Stimulated activated naive CD8-positive, alpha-beta T cell treated with anti-CD3 and anti-CD28 coated beads, Interleukin-15, amount 100 ng/mL, for 72 hours (primary cell): ENCODE results near the gene OSR1.
"Not testable (repeated sequence)": the region's sequence is repeated elsewhere in the genome, so short reads cannot be mapped to it uniquely, and the experiment has no call there.

Experiments
- ATAC-seq: fragments of 150-1000 bp; cut with Tn5 transposase; 2 replicates; pipeline ENCODE4 v1.10.0; 2021; ENCODE audit warnings: mild to moderate bottlenecking, moderate library complexity
- DNase-seq, 2 donors: peaks; one replicate each; pipeline ENCODE4 v3.0.0; 2021 to 2022
- H3K27ac Mint-ChIP-seq, 2 donors: one replicate each; pipeline ENCODE4 v1.8.0; 2022; ENCODE audit warnings: mild to moderate bottlenecking in 2 of 2, mixed read lengths in 2 of 2, moderate library complexity in 2 of 2
- H3K27me3 Mint-ChIP-seq: one replicate; pipeline ENCODE4 v1.8.0; 2022; ENCODE audit warnings: mixed read lengths
- H3K4me1 Mint-ChIP-seq: one replicate; pipeline ENCODE4 v1.8.0; 2022; ENCODE audit warnings: mild to moderate bottlenecking, mixed read lengths
- H3K4me3 Mint-ChIP-seq, 2 donors: one replicate each; pipeline ENCODE4 v1.8.0; 2022; ENCODE audit warnings: mild to moderate bottlenecking in 2 of 2, mixed read lengths in 2 of 2, moderate library complexity in 1 of 2
- H3K9me3 Mint-ChIP-seq, 2 donors: one replicate each; pipeline ENCODE4 v1.8.0; 2022; ENCODE audit warnings: mixed read lengths in 2 of 2

Gene OSR1

GRCh38 chr2:19358242-19359020 is at the start of gene OSR1:
OSR1 (minus strand) TSS chr2:19358623; CDS start chr2:19353805, 4,818 bp downstream.
- Mint-ChIP-seq H3K27me3 (peaks cover 100% of the 10 kb centered on the region), H3K4me1 (peaks cover 67% of the 10 kb centered on the region), H3K27ac (no peak within 1 kb of the TSS), H3K4me3 (peak within 1 kb of the TSS; percentile 66 to 78), H3K9me3 (no peaks in the 10 kb centered on the region)
- ATAC-seq (peak; percentile 24), DNase-seq (peak in 1 of 2 donors; percentile 32)

- no peak overlapping the region for H3K27ac Mint-ChIP-seq
- no peak overlapping the region for H3K4me3 Mint-ChIP-seq
- ATAC-seq, result no peak
These were observed 45.4 kb upstream of the OSR1 start for GRCh38 chr2:19403785-19404184.

DNA sequence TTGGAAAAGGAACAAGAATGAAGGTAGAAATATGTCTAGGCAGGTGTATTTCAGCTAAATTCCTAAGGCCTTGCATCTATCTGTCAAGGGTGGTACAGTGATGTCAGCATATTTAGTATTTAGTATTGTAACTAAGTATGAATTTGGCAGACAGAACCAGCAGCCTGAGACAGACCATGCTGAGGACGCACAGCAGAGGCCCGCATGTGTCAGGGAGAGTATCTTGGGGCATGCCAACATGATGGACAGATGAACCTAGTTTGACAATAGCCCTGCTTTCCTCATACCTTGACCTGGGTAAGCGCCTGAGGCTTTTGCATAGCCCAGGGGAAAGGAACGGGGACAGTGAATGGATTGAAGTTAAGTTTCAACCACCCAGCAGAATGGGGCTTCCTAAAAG is 33.8 kb upstream of the OSR1 start:
- Mint-ChIP-seq H3K27me3 (peaks cover 42% of the 10 kb centered on the region), H3K4me1 (no peaks in the 10 kb centered on the region), H3K9me3 (peaks cover 0 to 7% of the 10 kb centered on the region in 2 donors), H3K27ac (no peak overlapping the region), H3K4me3 (no peak overlapping the region)
- ATAC-seq (no peak), DNase-seq (no peak)

More at GRCh38 chr2:19403785-19404184, 45.4 kb upstream of the OSR1 start:
- H3K27me3 Mint-ChIP-seq, result peaks cover 12% of the 10 kb centered on the region
- no peak for DNase-seq
- H3K4me1 Mint-ChIP-seq, result no peaks in the 10 kb centered on the region
- no peaks in the 10 kb centered on the region for H3K9me3 Mint-ChIP-seq

GRCh38 chr2:19389469-19389868 is 31.0 kb upstream of the OSR1 start:
- not testable (repeated sequence) for H3K4me1 Mint-ChIP-seq, H3K4me3 Mint-ChIP-seq, ATAC-seq, H3K27ac Mint-ChIP-seq, H3K9me3 Mint-ChIP-seq, DNase-seq
- peaks cover 38% of the 10 kb centered on the region for H3K27me3 Mint-ChIP-seq

DNA sequence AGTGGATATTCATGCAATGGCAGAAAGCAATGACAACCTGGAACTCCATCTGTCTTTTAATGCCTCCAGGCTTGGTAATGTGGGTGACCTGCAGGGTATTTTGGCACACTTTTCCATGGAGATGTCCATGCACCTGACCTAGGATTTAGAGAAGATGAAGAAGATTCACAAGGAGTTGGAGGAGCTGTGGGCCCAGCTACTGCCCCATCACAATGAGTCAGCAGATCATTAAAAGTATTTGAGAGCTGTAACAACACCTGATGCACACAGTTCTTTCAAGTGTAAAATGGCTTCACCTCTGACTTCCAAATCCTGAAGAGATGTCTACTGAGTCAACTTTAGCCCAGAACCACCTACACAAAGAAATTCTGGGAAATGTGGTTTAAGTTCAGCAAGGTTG is 22.1 kb upstream of the OSR1 start:
- Mint-ChIP-seq H3K27me3 (peaks cover 44% of the 10 kb centered on the region), H3K9me3 (no peaks in the 10 kb centered on the region), H3K4me3 (no peak overlapping the region), H3K4me1 (no peaks in the 10 kb centered on the region), H3K27ac (no peak overlapping the region)
- DNase-seq (no peak), ATAC-seq (no peak)

GRCh38 chr2:19378939-19379338 is 20.5 kb upstream of the OSR1 start:
- H3K4me3 Mint-ChIP-seq, result no peak overlapping the region
- H3K4me1 Mint-ChIP-seq, result no peaks in the 10 kb centered on the region
- ATAC-seq (no peak), DNase-seq (no peak)
- no peak overlapping the region for H3K27ac Mint-ChIP-seq
- H3K9me3 Mint-ChIP-seq, result no peaks in the 10 kb centered on the region
- H3K27me3 Mint-ChIP-seq, result peaks cover 59% of the 10 kb centered on the region

DNA sequence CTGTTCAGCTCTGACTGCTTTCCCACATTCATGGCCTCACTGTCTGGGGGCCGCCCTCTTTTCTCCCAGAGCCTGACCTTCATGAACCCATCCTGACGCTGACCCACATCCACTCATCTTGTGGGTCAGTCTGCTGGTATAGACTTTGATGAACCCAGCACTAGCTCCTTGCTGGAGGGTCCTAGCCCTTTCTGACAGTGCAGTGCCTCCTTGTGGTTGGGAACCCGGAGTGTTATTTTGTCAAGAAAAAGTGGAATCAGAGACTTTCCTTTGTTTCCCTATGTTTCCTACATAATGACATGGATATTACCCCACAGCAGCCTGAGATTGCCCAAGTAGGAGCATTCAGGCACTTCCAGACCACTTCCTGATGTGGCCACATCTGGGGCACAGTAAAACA is 19.3 kb upstream of the OSR1 start:
- H3K4me1 Mint-ChIP-seq, result no peaks in the 10 kb centered on the region
- H3K27ac Mint-ChIP-seq, result no peak overlapping the region
- DNase-seq, result no peak
- H3K4me3 Mint-ChIP-seq, result no peak overlapping the region
- peaks cover 62% of the 10 kb centered on the region for H3K27me3 Mint-ChIP-seq
- no peaks in the 10 kb centered on the region for H3K9me3 Mint-ChIP-seq
- no peak for ATAC-seq

DNA sequence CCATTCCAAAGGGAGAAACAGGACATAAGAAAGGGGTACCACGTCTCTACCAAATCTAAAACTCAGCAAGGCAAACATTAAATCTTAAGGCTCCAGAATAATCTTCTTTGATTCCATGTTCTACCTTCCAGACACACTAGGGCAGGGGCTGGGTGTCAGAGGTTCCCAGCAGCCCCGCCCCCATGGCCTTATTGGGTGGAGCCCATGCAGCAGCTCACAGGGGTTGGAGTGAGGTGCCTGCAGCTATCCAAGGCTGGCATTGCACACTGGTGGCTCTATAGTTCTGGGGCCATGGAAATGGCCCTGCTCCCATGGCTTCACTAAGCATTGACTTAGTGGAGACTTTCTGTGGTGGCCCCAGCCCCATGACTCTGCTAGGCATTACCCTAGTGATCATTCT is 14.9 kb upstream of the OSR1 start:
- no peaks in the 10 kb centered on the region for H3K4me1 Mint-ChIP-seq
- DNase-seq (no peak), ATAC-seq (no peak)
- no peak overlapping the region for H3K27ac Mint-ChIP-seq
- H3K9me3 Mint-ChIP-seq, result no peaks in the 10 kb centered on the region
- no peak overlapping the region for H3K4me3 Mint-ChIP-seq
- H3K27me3 Mint-ChIP-seq, result peaks cover 70% of the 10 kb centered on the region

GRCh38 chr2:19371996-19372582 is 13.7 kb upstream of the OSR1 start:
- DNase-seq (no peak), ATAC-seq (no peak)
- Mint-ChIP-seq H3K27me3 (peaks cover 67% of the 10 kb centered on the region), H3K4me1 (no peaks in the 10 kb centered on the region), H3K4me3 (no peak overlapping the region), H3K9me3 (no peaks in the 10 kb centered on the region), H3K27ac (no peak overlapping the region)

GRCh38 chr2:19369341-19369955 is 11.0 kb upstream of the OSR1 start:
- H3K4me3 Mint-ChIP-seq, result no peak overlapping the region
- DNase-seq, result no peak
- no peaks in the 10 kb centered on the region for H3K4me1 Mint-ChIP-seq
- no peaks in the 10 kb centered on the region for H3K9me3 Mint-ChIP-seq
- H3K27ac Mint-ChIP-seq, result no peak overlapping the region
- ATAC-seq, result no peak
- peaks cover 77% of the 10 kb centered on the region for H3K27me3 Mint-ChIP-seq

DNA sequence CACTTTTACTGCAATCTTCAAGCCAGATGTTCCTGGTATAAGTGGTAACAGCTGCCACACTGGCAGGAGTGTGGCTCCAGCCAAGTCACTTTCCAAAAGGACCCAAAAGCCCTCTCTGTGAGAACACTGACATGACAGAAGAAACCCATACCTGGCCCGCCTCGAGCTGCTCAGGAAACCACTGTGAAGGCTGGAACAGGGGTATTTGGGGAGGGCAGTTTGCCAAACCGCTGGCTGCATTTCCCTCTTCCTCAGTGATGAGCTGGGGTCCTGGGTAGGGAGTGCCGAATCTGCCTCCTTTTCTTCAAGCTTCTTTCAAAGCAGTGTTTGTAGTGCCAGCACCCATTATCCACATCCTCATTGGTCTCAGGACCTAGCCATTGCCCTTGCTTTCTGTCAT is 10.3 kb upstream of the OSR1 start:
- no peaks in the 10 kb centered on the region for H3K9me3 Mint-ChIP-seq
- no peak overlapping the region for H3K4me3 Mint-ChIP-seq
- no peak overlapping the region for H3K27ac Mint-ChIP-seq
- H3K27me3 Mint-ChIP-seq, result peaks cover 77% of the 10 kb centered on the region
- no peak for ATAC-seq
- no peak for DNase-seq
- H3K4me1 Mint-ChIP-seq, result peaks cover 1% of the 10 kb centered on the region

GRCh38 chr2:19367326-19367725 is 8.9 kb upstream of the OSR1 start:
- ATAC-seq (no peak), DNase-seq (no peak)
- Mint-ChIP-seq H3K4me1 (peaks cover 16% of the 10 kb centered on the region), H3K27me3 (peaks cover 78% of the 10 kb centered on the region), H3K27ac (no peak overlapping the region), H3K9me3 (no peaks in the 10 kb centered on the region), H3K4me3 (no peak overlapping the region)

DNA sequence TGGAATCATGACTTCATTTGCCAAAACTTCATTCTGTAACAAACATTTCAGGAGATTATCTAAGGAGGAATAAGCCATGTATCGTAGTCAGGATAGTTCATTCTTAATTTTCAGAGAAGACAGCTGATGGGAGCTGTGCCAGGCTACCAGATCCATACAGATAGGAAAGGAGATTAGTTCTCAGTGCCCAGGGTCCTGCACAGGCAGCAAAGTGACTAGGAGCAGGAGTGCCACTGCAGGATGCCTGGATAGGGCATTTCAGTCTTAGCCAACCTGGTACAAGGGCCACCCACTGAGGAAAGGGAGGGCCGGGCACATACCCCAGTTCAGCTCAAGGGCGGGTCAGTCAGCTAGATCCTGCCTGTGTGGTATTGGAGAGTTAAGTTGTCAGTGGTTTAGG is 6.7 kb upstream of the OSR1 start:
- H3K27ac Mint-ChIP-seq, result no peak overlapping the region
- no peak for ATAC-seq
- H3K4me1 Mint-ChIP-seq, result peaks cover 31% of the 10 kb centered on the region
- no peak overlapping the region for H3K4me3 Mint-ChIP-seq
- peaks cover 83% of the 10 kb centered on the region for H3K27me3 Mint-ChIP-seq
- no peaks in the 10 kb centered on the region for H3K9me3 Mint-ChIP-seq
- no peak for DNase-seq

GRCh38 chr2:19364014-19364413 is 5.6 kb upstream of the OSR1 start:
- DNase-seq, result no peak
- Mint-ChIP-seq H3K9me3 (no peaks in the 10 kb centered on the region), H3K4me1 (peaks cover 33% of the 10 kb centered on the region), H3K27ac (no peak overlapping the region), H3K4me3 (peak overlapping the region in 1 of 2 donors; percentile 93), H3K27me3 (peaks cover 89% of the 10 kb centered on the region)
- no peak for ATAC-seq

DNA sequence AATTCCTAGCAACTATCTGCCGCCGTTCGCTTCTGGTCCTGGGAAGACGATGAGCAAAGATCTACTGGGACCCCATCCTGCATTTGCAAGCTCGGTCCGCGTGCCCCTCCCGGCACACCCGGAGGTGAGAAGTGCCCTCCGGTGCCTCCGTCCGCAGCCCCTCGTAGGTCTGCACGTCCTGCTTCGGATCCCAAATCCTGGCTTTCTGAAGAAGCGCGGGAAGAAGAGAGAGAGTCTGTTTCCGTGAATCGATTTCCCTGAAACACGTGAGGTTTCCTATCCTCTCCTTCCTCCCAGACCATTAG is 5.0 kb upstream of the OSR1 start:
- H3K27me3 Mint-ChIP-seq, result peaks cover 90% of the 10 kb centered on the region
- no peaks in the 10 kb centered on the region for H3K9me3 Mint-ChIP-seq
- DNase-seq, result no peak
- ATAC-seq, result no peak
- peak overlapping the region; percentile 89 to 93 for H3K4me3 Mint-ChIP-seq
- no peak overlapping the region for H3K27ac Mint-ChIP-seq
- H3K4me1 Mint-ChIP-seq, result peaks cover 38% of the 10 kb centered on the region

DNA sequence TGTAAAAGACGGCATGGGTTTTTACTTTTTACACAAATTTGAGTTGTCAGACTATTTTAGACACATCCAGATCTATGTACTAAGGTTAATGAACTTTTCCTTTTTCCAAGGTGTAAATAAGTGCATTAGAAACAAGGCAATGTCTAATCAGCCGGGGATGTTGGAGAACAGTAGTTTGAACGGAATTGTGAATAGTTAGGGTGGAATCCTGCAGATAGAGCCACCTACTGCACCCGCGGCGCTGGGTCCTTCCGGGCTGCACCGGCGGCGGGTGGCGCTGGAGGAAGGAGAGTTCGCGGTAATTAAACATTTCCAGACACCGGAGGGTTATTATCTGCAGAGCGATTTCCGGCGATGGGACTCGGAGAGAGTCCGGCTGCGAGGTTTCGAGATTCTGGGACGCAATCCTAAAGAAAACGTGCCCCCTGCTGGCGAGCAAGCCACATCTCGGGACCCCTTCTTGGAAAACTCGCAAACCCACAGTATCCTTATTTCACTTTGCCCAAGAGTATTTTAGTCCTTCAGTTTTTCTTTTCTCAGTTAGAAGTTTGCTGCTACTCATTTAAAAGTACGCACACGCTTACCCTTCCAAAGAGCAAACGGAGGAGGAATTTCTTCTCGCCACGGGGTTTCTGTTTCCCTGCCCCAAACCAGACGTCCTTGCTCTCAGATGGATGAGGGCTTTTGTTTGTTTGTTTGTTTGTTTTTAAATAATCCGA is 4.5 kb upstream of the OSR1 start:
- Mint-ChIP-seq H3K4me1 (peaks cover 43% of the 10 kb centered on the region), H3K27me3 (peaks cover 90% of the 10 kb centered on the region), H3K27ac (no peak overlapping the region), H3K9me3 (no peaks in the 10 kb centered on the region), H3K4me3 (peak overlapping the region; percentile 89 to 93)
- ATAC-seq, result peak; percentile 65
- DNase-seq, result peak; percentile 32 to 54
